IPS-18a (cell line): Measurements from ENCODE around the gene NMNAT2.
"Not testable (repeated sequence)": the region's sequence is repeated elsewhere in the genome, so short reads cannot be mapped to it uniquely, and the experiment has no call there.

Experiments
- H3K27ac ChIP-seq: one replicate; pipeline ENCODE4 v1.5.1; 2013; ENCODE audit warnings: low read length
- H3K27me3 ChIP-seq: one replicate; pipeline ENCODE4 v1.6.1; 2013; ENCODE audit warnings: mild to moderate bottlenecking, low read length; ENCODE audit not compliant: control insufficient read depth, insufficient read depth
- H3K36me3 ChIP-seq: one replicate; pipeline ENCODE4 v1.6.1; 2013; ENCODE audit warnings: low read depth, low read length; ENCODE audit not compliant: control insufficient read depth
- H3K4me1 ChIP-seq: one replicate; pipeline ENCODE4 v1.6.1; 2013; ENCODE audit warnings: low read depth, low read length; ENCODE audit not compliant: control insufficient read depth
- H3K4me3 ChIP-seq: one replicate; pipeline ENCODE4 v1.5.1; 2013; ENCODE audit warnings: low read length
- H3K9ac ChIP-seq: one replicate; pipeline ENCODE4 v1.6.1; 2013; ENCODE audit warnings: mild to moderate bottlenecking, low read length, moderate library complexity
- H3K9me3 ChIP-seq: one replicate; pipeline ENCODE4 v1.6.1; 2013; ENCODE audit warnings: low read depth, low read length; ENCODE audit not compliant: control insufficient read depth

The NMNAT2 gene

GRCh38 chr1:183416850-183417771, 1.1 kb downstream of the NMNAT2 start:
- H3K9ac ChIP-seq, result no peak overlapping the region
- no peaks in the 10 kb centered on the region for H3K36me3 ChIP-seq
- peaks cover 9% of the 10 kb centered on the region for H3K4me1 ChIP-seq
- H3K4me3 ChIP-seq, result peak overlapping the region; percentile 74
- peaks cover 46% of the 10 kb centered on the region for H3K27me3 ChIP-seq
- no peaks in the 10 kb centered on the region for H3K9me3 ChIP-seq
- H3K27ac ChIP-seq, result no peak overlapping the region

- no peak overlapping the region for H3K27ac ChIP-seq
Observed at GRCh38 chr1:183414365-183414764, 3.8 kb downstream of the NMNAT2 start.

GRCh38 chr1:183411091-183411490, 7.1 kb downstream of the NMNAT2 start:
- peaks cover 7% of the 10 kb centered on the region for H3K27me3 ChIP-seq
- no peaks in the 10 kb centered on the region for H3K9me3 ChIP-seq
- peaks cover 7% of the 10 kb centered on the region for H3K4me1 ChIP-seq
- H3K36me3 ChIP-seq, result no peaks in the 10 kb centered on the region
- no peak overlapping the region for H3K9ac ChIP-seq
- H3K27ac ChIP-seq, result no peak overlapping the region
- no peak overlapping the region for H3K4me3 ChIP-seq

More at GRCh38 chr1:183414365-183414764, 3.8 kb downstream of the NMNAT2 start:
- Histone ChIP-seq H3K4me3 (no peak overlapping the region), H3K9me3 (no peaks in the 10 kb centered on the region), H3K36me3 (no peaks in the 10 kb centered on the region), H3K4me1 (peaks cover 9% of the 10 kb centered on the region), H3K27me3 (peaks cover 40% of the 10 kb centered on the region), H3K9ac (no peak overlapping the region)

DNA sequence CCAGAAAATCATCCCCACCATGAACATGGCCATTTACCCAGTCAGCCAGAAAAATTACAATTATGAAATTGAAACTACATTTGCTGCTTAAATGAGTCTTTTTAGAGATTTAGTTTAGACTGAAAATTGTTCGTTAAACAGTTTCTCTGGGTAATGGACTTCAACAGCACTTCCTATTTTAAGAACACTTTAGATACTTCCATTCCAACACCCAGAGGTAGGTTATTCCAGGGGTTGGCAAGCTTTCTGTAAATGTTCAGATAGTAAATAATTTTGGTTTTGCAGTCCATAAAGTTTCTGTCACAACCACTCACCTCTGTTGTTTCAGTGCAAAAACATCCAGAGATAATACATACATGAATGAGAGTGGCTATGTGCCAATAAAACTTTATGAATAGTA, 10.2 kb downstream of the NMNAT2 start:
- Histone ChIP-seq H3K4me3 (no peak overlapping the region), H3K4me1 (peaks cover 31% of the 10 kb centered on the region), H3K9ac (no peak overlapping the region), H3K27ac (no peak overlapping the region), H3K27me3 (no peaks in the 10 kb centered on the region), H3K9me3 (no peaks in the 10 kb centered on the region), H3K36me3 (no peaks in the 10 kb centered on the region)

GRCh38 chr1:183407474-183407873, 10.7 kb downstream of the NMNAT2 start:
- Histone ChIP-seq H3K27ac (no peak overlapping the region), H3K27me3 (no peaks in the 10 kb centered on the region), H3K9me3 (no peaks in the 10 kb centered on the region), H3K36me3 (no peaks in the 10 kb centered on the region), H3K4me1 (peaks cover 36% of the 10 kb centered on the region), H3K4me3 (no peak overlapping the region), H3K9ac (no peak overlapping the region)

GRCh38 chr1:183404476-183404875, 13.7 kb downstream of the NMNAT2 start:
- Histone ChIP-seq H3K4me1 (peaks cover 37% of the 10 kb centered on the region), H3K27ac (peak overlapping the region; percentile 28), H3K9me3 (no peaks in the 10 kb centered on the region), H3K27me3 (no peaks in the 10 kb centered on the region), H3K36me3 (no peaks in the 10 kb centered on the region), H3K4me3 (no peak overlapping the region), H3K9ac (peak overlapping the region; percentile 1)

GRCh38 chr1:183403498-183403897, 14.7 kb downstream of the NMNAT2 start:
- Histone ChIP-seq H3K4me3 (peak overlapping the region; percentile 38), H3K27ac (peak overlapping the region; percentile 51), H3K9ac (peak overlapping the region; percentile 38), H3K9me3 (no peaks in the 10 kb centered on the region), H3K36me3 (no peaks in the 10 kb centered on the region), H3K4me1 (peaks cover 37% of the 10 kb centered on the region), H3K27me3 (no peaks in the 10 kb centered on the region)

GRCh38 chr1:183401565-183401964, 16.6 kb downstream of the NMNAT2 start:
- H3K9me3 ChIP-seq, H3K27ac ChIP-seq, H3K4me3 ChIP-seq, H3K9ac ChIP-seq, H3K27me3 ChIP-seq, H3K36me3 ChIP-seq: not testable (repeated sequence)
- peaks cover 37% of the 10 kb centered on the region for H3K4me1 ChIP-seq

- Histone ChIP-seq H3K27ac (no peak overlapping the region), H3K4me3 (no peak overlapping the region), H3K4me1 (no peaks in the 10 kb centered on the region), H3K36me3 (no peaks in the 10 kb centered on the region), H3K9ac (no peak overlapping the region), H3K9me3 (no peaks in the 10 kb centered on the region), H3K27me3 (no peaks in the 10 kb centered on the region)
Observed at GRCh38 chr1:183394435-183394834, 23.7 kb downstream of the NMNAT2 start.

DNA sequence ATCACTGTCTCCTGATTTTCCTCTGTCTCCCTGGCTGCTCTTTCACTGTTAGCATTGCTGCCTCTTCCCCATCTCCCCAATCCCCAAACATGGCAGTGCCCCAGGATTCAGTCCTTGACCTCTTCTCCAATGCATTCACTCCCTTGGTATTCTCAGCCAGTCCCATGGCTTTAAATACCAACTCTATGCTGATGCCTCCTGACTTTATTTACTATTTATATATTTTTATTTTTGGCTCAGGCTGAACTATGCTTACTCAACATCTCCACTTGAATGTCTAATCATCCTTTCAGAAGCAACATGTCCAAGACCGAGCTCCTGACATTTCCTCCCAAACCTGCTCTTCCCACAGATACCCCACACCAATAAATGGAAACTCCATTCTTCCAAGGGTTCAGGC, 26.3 kb downstream of the NMNAT2 start:
- H3K27me3 ChIP-seq, result no peaks in the 10 kb centered on the region
- no peaks in the 10 kb centered on the region for H3K9me3 ChIP-seq
- no peak overlapping the region for H3K4me3 ChIP-seq
- no peaks in the 10 kb centered on the region for H3K4me1 ChIP-seq
- no peaks in the 10 kb centered on the region for H3K36me3 ChIP-seq
- no peak overlapping the region for H3K9ac ChIP-seq
- H3K27ac ChIP-seq, result no peak overlapping the region

DNA sequence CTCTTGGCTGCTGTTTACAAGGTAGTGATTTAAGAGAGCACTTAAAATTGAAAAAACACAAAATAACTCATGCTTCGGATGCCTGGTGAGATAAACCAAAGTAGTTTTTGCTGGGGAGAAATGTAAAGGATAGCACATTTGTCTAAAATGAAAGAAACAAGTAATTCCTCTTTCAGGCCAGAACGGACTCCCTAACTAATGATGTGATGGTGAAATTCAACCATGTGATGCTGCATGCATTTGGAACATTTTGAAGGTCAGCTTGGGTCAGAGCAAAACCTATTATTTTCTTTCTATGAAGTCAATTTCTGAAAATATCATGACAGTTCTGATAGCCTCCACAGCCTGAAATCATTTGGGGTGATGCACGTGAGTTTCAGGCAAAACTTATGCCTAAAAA, 27.6 kb downstream of the NMNAT2 start:
- Histone ChIP-seq H3K27ac (no peak overlapping the region), H3K27me3 (no peaks in the 10 kb centered on the region), H3K36me3 (no peaks in the 10 kb centered on the region), H3K9me3 (no peaks in the 10 kb centered on the region), H3K4me3 (no peak overlapping the region), H3K9ac (no peak overlapping the region), H3K4me1 (no peaks in the 10 kb centered on the region)

DNA sequence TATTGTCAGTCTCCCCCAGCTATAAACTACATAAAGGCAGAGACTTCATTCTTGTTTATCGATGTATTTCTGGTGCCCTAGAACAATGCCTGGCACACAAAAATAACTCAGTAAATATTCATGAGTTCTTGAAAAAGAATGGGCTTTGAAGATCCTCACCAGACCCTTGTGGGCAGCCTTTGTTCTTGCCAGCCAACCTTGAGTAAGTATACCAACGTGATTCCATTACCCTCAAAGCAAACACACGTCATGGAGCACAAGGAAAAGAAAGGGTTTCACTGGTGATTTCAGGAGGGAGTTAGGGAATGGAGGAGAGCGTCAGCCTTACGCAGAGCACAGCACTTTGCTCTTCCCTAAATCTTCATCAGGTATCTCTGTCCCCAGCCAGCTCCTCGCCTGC, 29.4 kb downstream of the NMNAT2 start:
- H3K27me3 ChIP-seq, result no peaks in the 10 kb centered on the region
- H3K9ac ChIP-seq, result no peak overlapping the region
- H3K4me3 ChIP-seq, result no peak overlapping the region
- no peaks in the 10 kb centered on the region for H3K36me3 ChIP-seq
- no peak overlapping the region for H3K27ac ChIP-seq
- no peaks in the 10 kb centered on the region for H3K4me1 ChIP-seq
- no peaks in the 10 kb centered on the region for H3K9me3 ChIP-seq
